Left lung (tissue), 10 donors: ENCODE measurements around the gene LIM2. TPM values are rescaled to one million over a fixed set of nuclear protein-coding genes. Genes with fewer than 3 reads are reported as not detected.
A peak's percentile ranks its signal among the peaks of the same experiment; 100 is the strongest.
"Not testable (repeated sequence)": the region's sequence is repeated elsewhere in the genome, so short reads cannot be mapped to it uniquely, and the experiment has no call there.

Source experiments
- ATAC-seq: fragments of 200-7000 bp; cut with Tn5 transposase; one replicate; pipeline ENCODE4 v1.9.1; 2020; ENCODE audit warnings: moderate library complexity
- DNase-seq, 4 donors: peaks; one replicate each; pipeline ENCODE4 v3.0.0-alpha.2; 2013 to 2020
- H3K27ac ChIP-seq, 2 donors: fragments of 200-600 bp; sonication (generic) in 1 of 2; one replicate each; pipeline versions ENCODE4 v1.5.0 to v1.8.0; 2020 to 2021
- H3K27me3 ChIP-seq, 2 donors: fragments of 200-600 bp; sonication (generic) in 1 of 2; one replicate each; pipeline versions ENCODE4 v1.5.0 to v1.8.0; 2020 to 2021
- H3K36me3 ChIP-seq, 2 donors: fragments of 200-600 bp; sonication (generic) in 1 of 2; one replicate each; pipeline versions ENCODE4 v1.5.0 to v1.8.0; 2020 to 2021
- H3K4me1 ChIP-seq, 2 donors: fragments of 200-600 bp; one replicate each; pipeline ENCODE4 v1.8.0; 2021
- H3K4me3 ChIP-seq, 2 donors: fragments of 200-600 bp; sonication (generic) in 1 of 2; one replicate each; pipeline versions ENCODE4 v1.5.0 to v1.8.0; 2020 to 2021; ENCODE audit warnings: mild to moderate bottlenecking in 1 of 2
- H3K9me3 ChIP-seq, 2 donors: fragments of 200-600 bp; sonication (generic) in 1 of 2; one replicate each; pipeline versions ENCODE4 v1.5.0 to v1.8.0; 2020 to 2021
- intact Hi-C, 2 donors: fragments of 100-400 bp; cut with DNase I; formaldehyde crosslinking; loops; one replicate each; pipeline versions ENCODE4 v1.11.2 to v1.14.2; 2022
- polyA plus RNA-seq, 6 donors: library from polyadenylated mRNA; unstranded; fragments of 120-200 nt; gene quantifications; one replicate each; pipeline ENCODE4 v1.2.1, GENCODE V29; 2013; ENCODE audit not compliant: insufficient read length in 6 of 6
- total RNA-seq, 2 donors: library from RNA; stranded (reverse); fragmentation: NEBNext Ultra II Directional; extraction: Animal tissue kit (Norgen Biotek cat#: 25700); gene quantifications; one replicate each; pipeline ENCODE4 v1.2.1, GENCODE V29; 2021
- TF ChIP-seq, protein P1 (sequence below), 2 donors: fragments of 200-600 bp; sonication (generic) in 1 of 2; IDR thresholded peaks; one replicate each; pipeline versions ENCODE4 v1.5.0 to v1.8.0; 2021; ENCODE audit warnings: antibody characterized with exemption in 2 of 2
- donor health status: DM: no; HTN: yes; CAD: no.
- donor health status: DM: no; HTN: no; CAD: no.

The LIM2 gene
- total and polyA plus RNA-seq, 8 donors, result not detected

DNA sequence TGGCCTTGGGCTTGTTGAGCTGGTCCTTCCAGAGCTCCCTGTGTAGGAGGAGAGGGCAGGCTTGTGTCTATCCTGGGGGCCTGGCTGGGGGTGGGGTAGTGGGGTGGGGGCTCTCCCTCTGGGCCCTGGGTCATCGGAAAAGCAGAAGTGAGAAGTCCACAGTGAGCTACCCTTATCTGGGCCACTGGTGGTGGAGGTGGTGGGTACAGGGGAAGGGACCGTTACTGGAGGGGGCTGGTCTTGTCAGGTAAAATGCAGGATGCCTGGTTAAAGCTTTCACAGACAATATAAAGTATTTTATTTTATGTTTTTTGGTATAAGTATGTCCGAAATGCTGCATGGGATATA lies 30.0 kb upstream of the LIM2 start:
- ATAC-seq (peak; percentile 5), DNase-seq (no peak)
- Histone ChIP-seq H3K9me3 (no peaks in the 10 kb centered on the region), H3K4me1 (peaks cover 0 to 69% of the 10 kb centered on the region in 2 donors), H3K36me3 (peaks cover 0 to 23% of the 10 kb centered on the region in 2 donors), H3K27me3 (peaks cover 0 to 59% of the 10 kb centered on the region in 2 donors), H3K4me3 (peak overlapping the region in 1 of 2 donors; percentile 48), H3K27ac (peak overlapping the region; percentile 33 to 94)
- TF ChIP-seq, protein P1, sequence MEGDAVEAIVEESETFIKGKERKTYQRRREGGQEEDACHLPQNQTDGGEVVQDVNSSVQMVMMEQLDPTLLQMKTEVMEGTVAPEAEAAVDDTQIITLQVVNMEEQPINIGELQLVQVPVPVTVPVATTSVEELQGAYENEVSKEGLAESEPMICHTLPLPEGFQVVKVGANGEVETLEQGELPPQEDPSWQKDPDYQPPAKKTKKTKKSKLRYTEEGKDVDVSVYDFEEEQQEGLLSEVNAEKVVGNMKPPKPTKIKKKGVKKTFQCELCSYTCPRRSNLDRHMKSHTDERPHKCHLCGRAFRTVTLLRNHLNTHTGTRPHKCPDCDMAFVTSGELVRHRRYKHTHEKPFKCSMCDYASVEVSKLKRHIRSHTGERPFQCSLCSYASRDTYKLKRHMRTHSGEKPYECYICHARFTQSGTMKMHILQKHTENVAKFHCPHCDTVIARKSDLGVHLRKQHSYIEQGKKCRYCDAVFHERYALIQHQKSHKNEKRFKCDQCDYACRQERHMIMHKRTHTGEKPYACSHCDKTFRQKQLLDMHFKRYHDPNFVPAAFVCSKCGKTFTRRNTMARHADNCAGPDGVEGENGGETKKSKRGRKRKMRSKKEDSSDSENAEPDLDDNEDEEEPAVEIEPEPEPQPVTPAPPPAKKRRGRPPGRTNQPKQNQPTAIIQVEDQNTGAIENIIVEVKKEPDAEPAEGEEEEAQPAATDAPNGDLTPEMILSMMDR (IDR thresholded peaks at IDR 0.05), result no peak
- intact Hi-C loops, result no loop called here

DNA sequence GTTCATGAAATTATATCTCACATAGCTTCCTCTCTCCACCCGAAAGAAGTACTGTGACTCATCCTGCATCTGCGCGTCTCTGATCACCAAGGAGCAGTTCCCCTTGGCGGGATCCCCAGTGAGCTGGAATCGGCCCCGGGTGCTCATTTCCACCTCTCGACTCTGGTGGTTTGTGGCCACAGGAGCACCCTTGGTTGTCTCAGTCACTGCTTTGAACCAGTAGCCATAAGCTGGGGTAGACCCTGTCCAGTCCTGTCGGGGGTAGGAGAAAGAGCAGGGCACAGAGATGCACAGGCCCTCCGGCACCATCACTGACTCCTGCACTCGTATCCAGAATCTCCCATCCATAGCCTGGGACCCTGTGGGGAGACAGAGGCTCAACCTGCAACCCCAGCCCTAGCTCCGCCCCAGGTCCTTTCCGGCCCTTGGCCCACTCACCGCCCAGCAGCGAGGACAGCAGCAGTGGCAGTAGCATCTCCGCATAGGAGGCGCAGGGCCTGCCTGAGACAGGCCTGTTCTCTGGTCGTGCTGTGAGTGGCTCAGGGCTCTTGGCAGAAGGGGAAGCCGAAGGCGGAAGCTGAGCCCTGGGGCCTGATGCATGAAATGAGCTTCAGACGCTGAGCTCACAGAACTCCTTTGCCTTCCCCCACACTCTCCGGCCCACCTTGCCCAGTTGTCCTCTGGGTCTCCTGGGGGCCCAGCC lies 29.5 kb upstream of the LIM2 start, which contains the start of gene SIGLEC10:
SIGLEC10 (minus strand) TSS at position 536 of the 703 bp plus-strand sequence; CDS start at position 475, 61 bp downstream.
- intact Hi-C loops, result no loop called here
- TF ChIP-seq, protein P1 (IDR thresholded peaks at IDR 0.05), result no peak
- DNase-seq (peak in 2 of 4 donors; percentile 79 to 92), ATAC-seq (peak; percentile 67)
- Histone ChIP-seq H3K27ac (peak within 1 kb of the TSS; percentile 33 to 94), H3K36me3 (peaks cover 0 to 23% of the 10 kb centered on the region in 2 donors), H3K27me3 (peaks cover 0 to 59% of the 10 kb centered on the region in 2 donors), H3K4me3 (peak within 1 kb of the TSS in 1 of 2 donors; percentile 48), H3K9me3 (no peaks in the 10 kb centered on the region), H3K4me1 (peaks cover 0 to 69% of the 10 kb centered on the region in 2 donors)

DNA sequence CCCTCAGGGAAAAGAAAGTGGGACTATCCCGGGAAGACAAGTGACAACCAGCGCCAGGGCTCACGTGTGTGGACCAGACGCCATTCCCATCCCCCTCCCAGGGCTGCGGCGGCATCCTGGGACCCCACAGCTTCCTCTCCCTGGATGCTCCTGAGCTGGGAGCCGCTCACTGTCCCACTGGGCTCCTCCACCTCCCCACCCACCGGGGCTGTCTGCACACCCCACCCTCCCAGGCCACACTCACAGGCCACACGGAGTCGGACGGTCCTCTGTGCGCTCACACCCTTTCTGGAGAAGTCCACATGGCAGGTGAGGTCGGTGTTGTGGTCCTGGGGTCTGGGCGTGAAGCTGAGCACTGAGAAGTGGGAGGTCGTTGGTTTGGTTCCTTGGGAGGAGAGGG lies 28.6 kb upstream of the LIM2 start:
- H3K4me3 ChIP-seq, result peak overlapping the region in 1 of 2 donors; percentile 48
- H3K27ac ChIP-seq, result peak overlapping the region in 1 of 2 donors; percentile 94
- peaks cover 0 to 55% of the 10 kb centered on the region in 2 donors for H3K27me3 ChIP-seq
- ATAC-seq, DNase-seq, intact Hi-C loops, H3K9me3 ChIP-seq: not testable (repeated sequence)
- peaks cover 0 to 62% of the 10 kb centered on the region in 2 donors for H3K4me1 ChIP-seq
- peaks cover 0 to 23% of the 10 kb centered on the region in 2 donors for H3K36me3 ChIP-seq

DNA sequence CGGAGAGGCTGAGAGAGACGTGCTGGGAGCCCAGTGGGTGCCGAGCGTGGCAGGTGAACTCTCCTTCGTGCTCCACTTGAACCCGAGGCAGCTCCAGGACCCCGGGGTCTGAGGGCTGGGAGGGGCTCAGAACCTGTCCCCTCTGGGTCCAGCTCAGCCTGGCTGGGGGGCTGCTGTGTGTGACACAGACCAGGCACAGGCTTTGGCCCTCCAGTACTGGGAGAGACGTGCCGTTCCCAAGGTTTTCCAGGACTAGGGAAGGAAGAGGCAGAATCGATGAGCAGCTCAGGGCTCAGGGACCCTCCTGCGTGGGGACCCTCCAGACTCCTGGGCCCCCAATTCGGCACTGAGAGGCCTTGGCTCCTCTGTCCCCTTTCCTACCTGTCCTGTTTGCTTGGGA lies 27.4 kb upstream of the LIM2 start:
- TF ChIP-seq, protein P1 (IDR thresholded peaks at IDR 0.05), result no peak
- H3K9me3 ChIP-seq, result no peaks in the 10 kb centered on the region
- no peak for ATAC-seq
- intact Hi-C loops, result no loop called here
- peaks cover 0 to 29% of the 10 kb centered on the region in 2 donors for H3K36me3 ChIP-seq
- peak overlapping the region in 1 of 2 donors; percentile 48 for H3K4me3 ChIP-seq
- no peak for DNase-seq
- peaks cover 0 to 42% of the 10 kb centered on the region in 2 donors for H3K27me3 ChIP-seq
- H3K4me1 ChIP-seq, result peaks cover 0 to 57% of the 10 kb centered on the region in 2 donors
- H3K27ac ChIP-seq, result no peak overlapping the region

DNA sequence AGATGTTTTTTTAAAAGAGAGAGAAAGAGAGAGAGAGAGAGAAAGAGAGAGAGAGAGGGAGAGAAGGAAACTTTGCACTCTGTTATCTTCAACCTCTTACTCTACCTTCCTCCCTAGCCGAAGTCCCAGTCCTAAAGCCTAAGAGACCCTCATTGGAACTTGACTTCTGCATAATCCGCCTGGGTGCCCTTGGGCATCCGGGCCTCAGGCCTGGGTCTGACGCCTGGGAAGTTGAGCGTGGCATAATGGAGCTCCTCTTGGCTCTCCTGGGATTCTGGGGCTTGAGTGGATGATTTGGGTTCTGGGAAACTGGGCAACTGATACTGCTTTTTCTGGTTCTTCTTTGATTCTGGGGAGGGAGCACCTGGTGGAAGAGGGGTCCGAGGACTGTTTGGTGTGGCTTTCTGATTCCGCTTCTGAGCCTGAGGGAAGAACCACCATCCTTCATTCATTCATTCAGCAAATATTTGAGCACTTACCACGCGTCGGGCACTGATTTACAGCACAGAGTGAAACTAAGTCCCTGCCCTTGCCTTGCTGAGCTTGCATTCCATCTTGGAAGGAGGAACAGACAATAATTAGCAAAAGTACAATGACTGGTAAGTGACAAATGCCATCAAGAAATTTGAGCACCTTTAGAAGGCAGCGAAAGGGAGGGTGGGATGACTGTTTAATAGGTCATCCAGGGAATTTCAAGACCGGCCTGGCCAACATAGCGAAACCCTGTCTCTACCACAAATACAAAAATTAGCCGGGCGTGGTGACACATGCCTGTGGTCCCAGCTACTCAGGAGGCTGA lies 23.4 kb upstream of the LIM2 start:
- DNase-seq (no peak), ATAC-seq (no peak)
- TF ChIP-seq, protein P1 (IDR thresholded peaks at IDR 0.05), result no peak
- H3K9me3 ChIP-seq, result no peaks in the 10 kb centered on the region
- peaks cover 0 to 58% of the 10 kb centered on the region in 2 donors for H3K4me1 ChIP-seq
- peaks cover 0 to 29% of the 10 kb centered on the region in 2 donors for H3K36me3 ChIP-seq
- peaks cover 0 to 20% of the 10 kb centered on the region in 2 donors for H3K27me3 ChIP-seq
- no peak overlapping the region for H3K4me3 ChIP-seq
- no peak overlapping the region for H3K27ac ChIP-seq
- intact Hi-C loops, result no loop called here
